Measurements from ENCODE around the gene GANAB.
A peak's percentile ranks its signal among the peaks of the same experiment; 100 is the strongest.
"Not testable (repeated sequence)": the region's sequence is repeated elsewhere in the genome, so short reads cannot be mapped to it uniquely, and the experiment has no call there.

GANAB gene

DNA sequence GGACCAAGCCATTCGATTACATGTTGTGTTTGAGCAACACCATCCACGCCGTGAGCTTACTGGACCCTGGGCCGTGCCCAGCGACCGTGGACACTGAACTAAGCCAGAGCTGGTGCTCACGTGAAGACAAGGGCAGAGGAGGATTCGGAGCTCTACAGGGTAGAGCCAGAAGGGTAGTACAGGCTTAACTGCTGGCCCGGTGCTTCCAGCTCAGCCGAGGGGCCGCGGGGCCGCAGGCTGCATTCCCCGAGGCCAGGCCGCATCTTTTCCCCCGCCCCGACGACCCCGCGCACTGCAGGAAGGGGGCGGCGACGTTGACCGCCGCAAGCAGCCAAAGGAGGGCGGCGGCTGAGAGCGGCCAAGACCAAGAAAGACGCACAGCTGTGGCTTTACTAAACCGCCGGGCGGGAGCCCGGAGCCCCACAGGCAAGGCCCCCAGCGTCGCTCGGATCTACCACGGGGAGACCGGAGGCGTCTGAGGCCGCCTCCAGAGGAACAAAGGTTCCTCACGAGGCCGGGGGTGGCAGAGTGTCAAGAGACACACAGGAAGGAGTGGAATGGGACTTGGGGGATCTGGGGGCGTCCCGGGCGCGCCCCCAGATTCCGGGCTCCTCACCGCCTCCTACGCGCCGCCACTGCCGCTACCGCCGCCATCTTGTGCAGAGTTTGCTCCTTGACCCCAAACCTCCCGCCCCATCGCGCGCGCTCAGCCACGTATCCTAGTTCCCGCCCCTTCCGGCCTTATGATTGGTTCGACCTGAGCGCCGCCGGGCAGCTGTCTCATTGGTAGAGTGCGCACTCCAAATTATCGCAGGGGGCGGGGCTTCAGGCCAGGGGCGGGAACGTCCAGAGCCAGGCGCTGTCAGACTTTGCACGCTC is at the start of gene GANAB:
GANAB (minus strand) TSS at position 668 of the 879 bp plus-strand sequence; CDS start at position 654, 14 bp downstream.
- intact Hi-C loops (cut with micrococcal nuclease): loop anchor here (1.0 kb wide), 1 partner anchor 45 kb away; the partner anchor contains the start of gene MTA2
- H3K9me3 Mint-ChIP-seq: no peaks in the 10 kb centered on the region
- peaks cover 39% of the 10 kb centered on the region for H3K4me1 Mint-ChIP-seq (ENCODE audit: low read depth)
- peak within 1 kb of the TSS; percentile 95 for H3K4me3 Mint-ChIP-seq
- H3K27ac Mint-ChIP-seq: peak within 1 kb of the TSS; percentile 93
- H3K36me3 Mint-ChIP-seq (ENCODE audit: low read depth): peaks cover 74% of the 10 kb centered on the region
- no peaks in the 10 kb centered on the region for H3K27me3 Mint-ChIP-seq

DNA sequence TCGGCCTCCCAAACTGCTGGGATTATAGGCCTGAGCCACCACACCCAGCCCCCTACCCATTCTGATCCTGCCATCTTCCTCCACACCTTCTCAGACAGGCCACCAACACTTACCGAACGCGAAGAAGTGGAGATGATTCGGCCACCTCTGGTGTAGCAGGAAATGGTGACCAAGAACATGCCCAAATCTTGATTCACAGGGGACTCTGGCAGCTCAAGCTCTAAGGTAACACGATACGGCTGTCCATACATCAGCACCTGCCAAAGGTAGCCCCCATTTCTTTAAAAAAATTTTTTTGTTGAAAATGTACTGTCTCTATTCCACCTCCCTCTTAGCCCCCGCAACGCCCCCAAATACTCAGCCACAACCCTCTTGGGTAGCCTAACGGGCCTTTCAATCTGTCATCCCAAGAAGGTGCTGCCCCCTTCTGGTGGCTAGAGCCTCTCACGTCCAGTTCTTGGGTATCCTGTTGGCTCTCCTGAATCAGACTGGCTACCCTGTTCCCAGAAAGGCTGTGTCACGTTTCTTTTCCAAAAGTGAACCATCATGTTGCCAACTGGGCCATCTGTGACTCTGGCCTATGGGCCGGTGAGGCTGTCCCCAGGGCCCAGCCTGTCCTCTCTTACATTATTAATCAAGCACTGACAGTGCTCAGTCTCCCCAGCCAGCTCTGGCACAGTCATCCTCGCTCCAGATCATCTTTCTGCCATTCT is 48.2 kb upstream of the GANAB start:
- Mint-ChIP-seq H3K27ac (peak overlapping the region; percentile 4), H3K27me3 (peaks cover 4% of the 10 kb centered on the region), H3K9me3 (no peaks in the 10 kb centered on the region), H3K4me1 (ENCODE audit: low read depth) (peaks cover 9% of the 10 kb centered on the region), H3K4me3 (no peak overlapping the region), H3K36me3 (ENCODE audit: low read depth) (peaks cover 90% of the 10 kb centered on the region)
- intact Hi-C loops (cut with micrococcal nuclease): loop anchor here (1.0 to 10.0 kb wide), 2 partner anchors 14 to 300 kb away; no protein-coding TSS in a partner anchor

DNA sequence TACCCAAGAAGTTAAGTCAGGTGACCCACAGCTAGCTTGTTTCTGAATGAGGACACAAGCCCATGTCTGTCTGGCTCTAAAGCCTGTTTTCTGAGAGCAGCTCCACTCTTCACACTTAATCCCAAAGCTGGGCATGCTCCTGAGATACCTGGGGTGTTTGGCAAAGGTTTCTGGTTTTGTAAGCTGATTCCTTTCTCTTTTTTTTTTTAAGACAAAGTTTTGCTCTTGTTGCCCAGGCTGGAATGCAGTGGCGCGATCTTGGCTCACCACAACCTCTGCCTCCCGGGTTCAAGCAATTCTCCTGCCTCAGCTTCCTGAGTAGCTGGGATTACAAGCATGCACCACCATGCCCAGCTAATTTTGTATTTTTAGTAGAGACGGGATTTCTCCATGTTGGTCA is 47.2 kb upstream of the GANAB start:
- H3K9me3 Mint-ChIP-seq; H3K27ac Mint-ChIP-seq; H3K4me3 Mint-ChIP-seq; H3K4me1 Mint-ChIP-seq (ENCODE audit: low read depth): not testable (repeated sequence)
- peaks cover 87% of the 10 kb centered on the region for H3K36me3 Mint-ChIP-seq (ENCODE audit: low read depth)
- intact Hi-C loops (cut with micrococcal nuclease): loop anchor here (1.0 to 10.0 kb wide), 2 partner anchors 13 to 299 kb away; no protein-coding TSS in a partner anchor
- peaks cover 11% of the 10 kb centered on the region for H3K27me3 Mint-ChIP-seq

DNA sequence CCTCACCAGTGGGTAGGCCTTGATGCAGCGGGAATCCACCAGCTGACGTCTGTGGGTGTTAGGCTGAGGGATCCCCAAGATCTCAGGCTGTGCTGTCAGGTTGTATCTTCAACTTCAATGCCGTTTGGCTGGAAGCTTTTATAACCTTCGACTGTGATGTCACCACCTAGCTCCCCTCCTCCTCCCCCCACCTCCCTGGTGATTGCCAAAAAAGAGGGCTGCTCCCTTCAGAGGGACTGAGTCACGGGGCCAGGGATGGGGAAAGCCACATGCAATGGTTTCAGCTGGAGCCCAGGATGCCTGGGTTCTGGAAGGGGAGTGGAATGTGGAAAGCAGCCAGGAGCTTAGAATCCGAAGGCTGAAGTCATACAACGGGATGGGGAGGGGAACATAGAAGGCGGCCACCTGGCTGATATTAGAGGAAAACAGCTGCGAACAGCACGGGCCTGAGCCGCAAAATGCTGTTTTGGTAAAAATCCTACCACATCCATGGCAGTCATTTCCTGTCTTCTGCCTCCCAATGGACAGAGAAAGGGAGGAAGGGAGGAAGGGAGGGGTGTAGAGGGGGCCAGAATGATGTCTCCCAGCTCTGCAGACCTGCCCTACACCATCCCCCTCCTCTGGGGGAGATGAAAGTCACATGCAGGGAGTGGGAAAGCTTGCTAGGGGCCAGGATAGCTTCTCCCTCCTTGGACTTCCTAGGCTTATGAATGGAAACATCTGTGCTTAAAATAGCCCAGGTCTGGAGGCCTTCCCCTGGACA is 43.2 kb upstream of the GANAB start, which contains the start of gene LRRN4CL:
LRRN4CL (minus strand) TSS at position 110 of the 763 bp plus-strand sequence. CDS start 1,022 bp downstream, outside the sequence.
- no peaks in the 10 kb centered on the region for H3K9me3 Mint-ChIP-seq

DNA sequence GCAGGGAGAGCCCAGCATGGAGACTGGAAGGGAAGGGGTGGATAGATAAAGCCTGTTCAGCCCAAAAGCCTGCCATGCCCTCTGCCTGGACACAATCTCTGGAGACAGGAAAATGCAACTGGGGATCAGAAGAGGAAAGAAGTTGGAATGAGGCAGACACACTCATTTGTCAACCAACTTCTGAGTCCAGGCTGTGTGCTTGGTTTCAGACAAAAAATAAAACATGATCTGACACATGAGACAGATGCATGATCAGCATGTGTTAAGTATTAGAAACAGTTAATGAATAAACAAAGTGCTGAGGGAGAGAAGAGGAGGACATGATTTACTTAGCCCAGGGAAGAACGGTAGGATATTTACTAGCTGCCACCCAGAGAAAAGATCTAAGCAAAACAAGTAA is 42.1 kb upstream of the GANAB start:
- no peak overlapping the region for H3K27ac Mint-ChIP-seq
- intact Hi-C loops (cut with micrococcal nuclease): no loop called here

More for the DNA sequence above, 43.2 kb upstream of the GANAB start, which contains the start of gene LRRN4CL:
- intact Hi-C loops (cut with micrococcal nuclease): loop anchor here (10.0 kb wide), 1 partner anchor 295 kb away; no protein-coding TSS in a partner anchor
- no peak within 1 kb of the TSS for H3K27ac Mint-ChIP-seq
- H3K4me1 Mint-ChIP-seq (ENCODE audit: low read depth): peaks cover 11% of the 10 kb centered on the region
- no peak within 1 kb of the TSS for H3K4me3 Mint-ChIP-seq
- H3K36me3 Mint-ChIP-seq (ENCODE audit: low read depth): peaks cover 54% of the 10 kb centered on the region
- H3K27me3 Mint-ChIP-seq: peaks cover 32% of the 10 kb centered on the region

DNA sequence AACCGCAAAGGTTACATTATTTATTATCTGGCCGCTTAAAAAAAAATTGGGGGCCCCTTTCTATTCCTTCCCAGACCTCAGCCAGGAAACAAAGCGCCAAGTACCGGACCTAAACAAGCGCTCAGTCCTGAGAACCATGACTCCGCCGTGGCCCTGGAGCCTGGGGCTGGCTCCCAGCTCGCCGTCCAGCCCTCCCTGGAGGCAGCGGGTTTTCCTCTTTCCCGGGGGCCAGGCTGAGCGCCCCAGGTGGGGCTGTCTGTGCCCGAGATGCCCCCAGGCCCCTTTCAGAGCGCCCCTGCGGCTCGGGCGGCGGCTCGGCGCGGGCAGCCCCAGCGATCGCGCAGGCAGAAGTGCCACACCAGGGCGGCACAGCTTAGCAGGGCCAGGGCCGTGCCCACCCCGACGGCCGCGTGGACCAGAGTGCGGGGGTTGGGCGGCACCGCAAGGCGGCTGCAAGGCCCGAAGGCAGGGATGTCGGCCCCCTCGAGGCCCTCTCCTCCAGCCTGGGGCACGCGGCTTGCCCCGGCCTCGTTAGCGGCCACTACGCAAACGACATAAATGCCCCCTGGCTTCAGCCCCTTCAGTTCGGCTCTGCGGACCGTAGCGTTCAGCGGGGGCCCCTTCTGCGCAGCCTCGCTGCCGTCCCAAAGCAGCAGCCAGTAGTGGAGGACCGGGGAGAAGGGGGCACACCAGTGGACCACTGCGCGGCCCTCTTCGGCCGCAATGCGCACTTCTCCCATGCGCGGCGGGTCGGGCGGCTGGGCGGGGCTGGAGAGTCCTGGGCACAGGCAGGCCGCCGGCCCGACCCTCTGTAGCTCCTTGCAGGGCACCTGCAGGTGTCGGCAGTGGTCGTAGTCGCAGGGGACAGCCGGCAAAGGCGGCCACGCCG is 41.3 kb upstream of the GANAB start:
- Mint-ChIP-seq H3K4me3 (peak overlapping the region; percentile 48), H3K4me1 (ENCODE audit: low read depth) (peaks cover 9% of the 10 kb centered on the region), H3K36me3 (ENCODE audit: low read depth) (peaks cover 38% of the 10 kb centered on the region), H3K9me3 (no peaks in the 10 kb centered on the region), H3K27me3 (peaks cover 32% of the 10 kb centered on the region), H3K27ac (peak overlapping the region; percentile 25)
- intact Hi-C loops (cut with micrococcal nuclease): no loop called here

More for the DNA sequence above, 42.1 kb upstream of the GANAB start:
- no peak overlapping the region for H3K4me3 Mint-ChIP-seq
- H3K36me3 Mint-ChIP-seq (ENCODE audit: low read depth): peaks cover 43% of the 10 kb centered on the region
- peaks cover 32% of the 10 kb centered on the region for H3K27me3 Mint-ChIP-seq
- no peaks in the 10 kb centered on the region for H3K9me3 Mint-ChIP-seq
- H3K4me1 Mint-ChIP-seq (ENCODE audit: low read depth): peaks cover 9% of the 10 kb centered on the region

DNA sequence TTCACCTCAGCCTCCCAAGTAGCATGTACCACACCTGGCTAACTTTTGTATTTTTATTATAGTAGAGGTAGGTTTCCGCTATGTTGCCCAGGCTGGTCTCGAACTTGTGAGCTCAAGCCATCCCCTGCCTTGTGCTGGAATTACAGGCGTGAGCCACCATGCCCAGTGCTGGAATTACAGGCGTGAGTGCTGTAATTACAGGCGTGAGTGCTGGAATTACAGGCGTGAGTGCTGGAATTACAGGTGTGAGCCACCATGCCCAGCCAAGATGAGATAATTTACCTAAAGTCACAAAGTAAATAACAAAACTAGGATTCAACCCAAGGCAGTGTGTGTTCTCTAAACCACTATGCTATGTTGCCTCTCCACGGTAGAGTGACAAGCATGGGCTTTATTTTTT is 36.1 kb upstream of the GANAB start:
- Mint-ChIP-seq H3K9me3 (no peaks in the 10 kb centered on the region), H3K27me3 (peaks cover 10% of the 10 kb centered on the region), H3K27ac (no peak overlapping the region), H3K36me3 (ENCODE audit: low read depth) (peaks cover 15% of the 10 kb centered on the region), H3K4me3 (no peak overlapping the region), H3K4me1 (ENCODE audit: low read depth) (peaks cover 23% of the 10 kb centered on the region)
- intact Hi-C loops (cut with micrococcal nuclease): no loop called here

DNA sequence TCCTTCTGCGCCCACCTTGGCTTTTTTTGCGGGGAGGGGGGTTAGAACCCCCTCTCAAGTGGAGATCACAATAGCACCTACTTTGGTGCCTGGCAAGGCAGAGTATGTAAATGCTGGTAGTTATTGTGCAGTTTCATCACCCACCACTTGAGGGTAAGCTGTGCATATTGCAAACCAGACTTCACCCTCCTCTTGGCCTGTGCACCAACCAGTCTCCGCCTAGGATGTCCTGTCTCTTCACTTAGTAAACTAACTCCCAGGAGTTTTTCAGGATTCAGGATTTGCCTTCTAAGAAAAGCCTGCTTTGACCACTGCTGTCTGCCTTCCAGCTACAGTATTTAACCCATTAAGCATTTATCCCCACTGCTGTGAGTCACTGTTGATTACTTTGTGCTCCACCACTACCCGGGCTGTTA is 34.4 kb upstream of the GANAB start:
- H3K4me1 Mint-ChIP-seq (ENCODE audit: low read depth): peaks cover 38% of the 10 kb centered on the region
- intact Hi-C loops (cut with micrococcal nuclease): loop anchor here (1.0 kb wide), 1 partner anchor 13 kb away; no protein-coding TSS in a partner anchor
- peaks cover 32% of the 10 kb centered on the region for H3K36me3 Mint-ChIP-seq (ENCODE audit: low read depth)
- peak overlapping the region; percentile 4 for H3K4me3 Mint-ChIP-seq
- H3K27me3 Mint-ChIP-seq: no peaks in the 10 kb centered on the region
- H3K9me3 Mint-ChIP-seq: no peaks in the 10 kb centered on the region
- H3K27ac Mint-ChIP-seq: peak overlapping the region; percentile 39

DNA sequence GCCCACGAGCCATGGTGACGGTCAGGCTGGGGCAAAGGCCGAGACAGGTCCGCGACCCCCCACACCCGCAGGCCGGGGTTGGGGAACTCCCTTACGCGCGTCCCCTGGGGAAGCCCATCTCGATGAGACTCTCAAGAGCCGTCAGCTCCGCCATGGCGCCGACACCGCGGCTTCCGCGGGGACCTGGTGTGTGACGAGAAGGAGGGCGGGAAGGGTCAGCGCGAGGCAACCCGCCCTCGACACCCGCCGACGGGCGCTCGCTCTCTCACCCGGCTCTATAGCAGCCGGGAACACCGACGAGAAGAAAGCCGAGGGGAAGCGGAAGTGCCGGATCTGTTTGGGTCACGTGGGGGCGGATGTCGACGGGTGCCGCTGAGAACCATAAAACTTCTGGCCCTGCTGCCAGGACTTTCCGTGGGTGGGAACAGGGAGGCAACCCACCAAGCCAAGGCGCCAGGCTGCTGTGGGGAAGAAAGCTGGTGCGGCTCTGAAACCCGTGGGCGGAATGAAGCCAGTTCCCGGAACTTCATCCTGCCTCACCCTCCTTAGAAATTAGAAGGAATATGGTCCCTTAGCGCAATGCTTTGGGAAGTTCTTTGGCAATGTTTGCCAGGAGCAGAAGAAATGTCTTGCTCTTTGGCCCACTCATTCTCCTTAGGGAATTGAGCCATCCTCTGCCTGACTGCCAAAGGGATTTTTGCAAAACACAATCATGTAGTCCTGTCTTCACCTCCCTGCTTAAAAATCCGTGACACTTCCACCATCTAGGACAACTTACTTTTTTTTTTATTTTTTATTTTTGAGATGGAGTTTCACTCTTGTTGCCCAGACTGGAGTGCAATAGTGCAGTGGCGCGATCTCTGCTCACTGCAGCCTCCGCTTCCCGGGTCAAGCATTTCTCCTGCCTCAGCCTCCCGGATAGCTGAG is 32.6 kb upstream of the GANAB start, which contains the start of gene UBXN1:
UBXN1 (minus strand) TSS at position 304 of the 927 bp plus-strand sequence; CDS start at position 154, 150 bp downstream.
- intact Hi-C loops (cut with micrococcal nuclease): loop anchor here (1.0 kb wide), 1 partner anchor 26 kb away; the partner anchor contains the start of gene INTS5
- no peaks in the 10 kb centered on the region for H3K9me3 Mint-ChIP-seq
- peaks cover 48% of the 10 kb centered on the region for H3K36me3 Mint-ChIP-seq (ENCODE audit: low read depth)
- peak within 1 kb of the TSS; percentile 95 for H3K27ac Mint-ChIP-seq
- no peaks in the 10 kb centered on the region for H3K27me3 Mint-ChIP-seq
- H3K4me1 Mint-ChIP-seq (ENCODE audit: low read depth): peaks cover 44% of the 10 kb centered on the region
- H3K4me3 Mint-ChIP-seq: peak within 1 kb of the TSS; percentile 87

DNA sequence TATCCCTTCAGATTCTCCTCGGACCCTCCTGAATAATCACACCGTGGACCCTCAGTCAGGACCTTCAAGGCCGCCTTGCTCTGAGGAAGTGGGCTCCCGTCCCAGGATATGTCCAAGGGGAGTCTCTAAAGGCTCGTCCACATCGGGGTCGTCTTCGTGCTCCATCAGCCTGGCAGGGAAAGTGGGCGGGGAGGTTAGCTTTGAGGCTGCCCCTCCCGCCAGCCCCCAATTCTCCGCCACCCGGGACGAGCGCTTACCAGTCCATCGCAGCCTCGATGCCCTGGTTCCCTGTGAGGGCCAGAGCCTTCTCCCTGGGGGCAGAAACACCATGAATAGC is 32.0 kb upstream of the GANAB start:
- H3K36me3 Mint-ChIP-seq (ENCODE audit: low read depth): peaks cover 54% of the 10 kb centered on the region
- H3K4me1 Mint-ChIP-seq (ENCODE audit: low read depth): peaks cover 44% of the 10 kb centered on the region
- peak overlapping the region; percentile 95 for H3K27ac Mint-ChIP-seq
- no peaks in the 10 kb centered on the region for H3K27me3 Mint-ChIP-seq
- intact Hi-C loops (cut with micrococcal nuclease): no loop called here
- peak overlapping the region; percentile 87 for H3K4me3 Mint-ChIP-seq
- no peaks in the 10 kb centered on the region for H3K9me3 Mint-ChIP-seq

DNA sequence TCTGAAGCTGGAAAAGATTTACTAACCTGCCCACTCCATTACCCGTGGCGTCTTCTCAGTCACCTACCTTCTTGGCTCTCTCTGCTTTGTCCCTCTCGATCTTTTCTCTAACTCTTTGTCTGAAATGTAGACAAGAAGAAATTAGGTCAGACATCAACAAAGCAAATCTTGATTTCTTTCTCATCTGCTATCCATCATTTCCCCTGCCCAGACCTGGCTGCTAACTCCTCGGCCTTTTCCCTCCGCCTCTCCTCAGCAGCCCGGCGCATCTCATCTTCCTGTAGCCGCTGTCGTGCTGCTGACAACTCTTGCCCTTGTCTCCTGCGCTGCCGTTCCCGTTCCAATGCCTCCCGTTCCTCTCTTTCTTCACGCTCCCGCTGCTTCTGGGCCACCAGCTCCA is 31.3 kb upstream of the GANAB start:
- peak overlapping the region; percentile 87 for H3K4me3 Mint-ChIP-seq
- intact Hi-C loops (cut with micrococcal nuclease): no loop called here
- peaks cover 59% of the 10 kb centered on the region for H3K36me3 Mint-ChIP-seq (ENCODE audit: low read depth)
- peak overlapping the region; percentile 95 for H3K27ac Mint-ChIP-seq
- H3K9me3 Mint-ChIP-seq: no peaks in the 10 kb centered on the region
- peaks cover 49% of the 10 kb centered on the region for H3K4me1 Mint-ChIP-seq (ENCODE audit: low read depth)
- no peaks in the 10 kb centered on the region for H3K27me3 Mint-ChIP-seq

DNA sequence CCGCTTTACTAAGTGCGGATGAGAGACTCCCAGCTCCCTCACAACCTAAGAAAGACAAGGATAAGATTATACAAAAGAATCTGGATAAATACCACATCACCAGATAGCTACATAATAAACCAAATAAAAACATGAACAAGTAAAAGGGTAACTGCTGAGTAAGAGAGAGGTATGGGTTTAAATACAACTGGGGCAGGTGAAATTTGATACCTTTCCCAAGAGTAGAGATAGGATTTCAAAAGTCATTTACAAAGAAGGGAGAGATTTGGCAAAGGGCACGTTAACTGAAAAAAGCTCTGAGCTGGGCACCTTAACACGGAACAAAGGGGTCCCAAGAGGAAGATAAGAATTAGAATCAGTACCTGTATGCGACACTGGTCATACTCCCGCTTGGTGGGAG is 30.7 kb upstream of the GANAB start:
- peaks cover 64% of the 10 kb centered on the region for H3K36me3 Mint-ChIP-seq (ENCODE audit: low read depth)
- peaks cover 54% of the 10 kb centered on the region for H3K4me1 Mint-ChIP-seq (ENCODE audit: low read depth)
- no peaks in the 10 kb centered on the region for H3K27me3 Mint-ChIP-seq
- peak overlapping the region; percentile 95 for H3K27ac Mint-ChIP-seq
- no peaks in the 10 kb centered on the region for H3K9me3 Mint-ChIP-seq
- H3K4me3 Mint-ChIP-seq: no peak overlapping the region
- intact Hi-C loops (cut with micrococcal nuclease): no loop called here

Data from dendritic cell treated with granulocyte-macrophage colony-stimulating factor and Interleukin-4, amounts not matched to agents 40 ng/mL and 50 ng/mL, for 4 days (primary cell).